Measurements from ENCODE around the gene IL25.
A peak's percentile ranks its signal among the peaks of the same experiment; 100 is the strongest.
"Not testable (repeated sequence)": the region's sequence is repeated elsewhere in the genome, so short reads cannot be mapped to it uniquely, and the experiment has no call there.

The IL25 gene

DNA sequence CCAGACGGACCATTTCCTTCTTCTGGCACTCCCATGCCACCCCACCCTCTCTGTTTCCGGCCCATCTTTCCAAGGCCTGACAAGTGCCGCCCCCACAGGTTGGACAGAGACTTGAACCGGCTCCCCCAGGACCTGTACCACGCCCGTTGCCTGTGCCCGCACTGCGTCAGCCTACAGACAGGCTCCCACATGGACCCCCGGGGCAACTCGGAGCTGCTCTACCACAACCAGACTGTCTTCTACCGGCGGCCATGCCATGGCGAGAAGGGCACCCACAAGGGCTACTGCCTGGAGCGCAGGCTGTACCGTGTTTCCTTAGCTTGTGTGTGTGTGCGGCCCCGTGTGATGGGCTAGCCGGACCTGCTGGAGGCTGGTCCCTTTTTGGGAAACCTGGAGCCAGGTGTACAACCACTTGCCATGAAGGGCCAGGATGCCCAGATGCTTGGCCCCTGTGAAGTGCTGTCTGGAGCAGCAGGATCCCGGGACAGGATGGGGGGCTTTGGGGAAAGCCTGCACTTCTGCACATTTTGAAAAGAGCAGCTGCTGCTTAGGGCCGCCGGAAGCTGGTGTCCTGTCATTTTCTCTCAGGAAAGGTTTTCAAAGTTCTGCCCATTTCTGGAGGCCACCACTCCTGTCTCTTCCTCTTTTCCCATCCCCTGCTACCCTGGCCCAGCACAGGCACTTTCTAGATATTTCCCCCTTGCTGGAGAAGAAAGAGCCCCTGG is 3.1 kb downstream of the IL25 start:
- no peak for DNase-seq (ENCODE audit: low spot score)

DNA sequence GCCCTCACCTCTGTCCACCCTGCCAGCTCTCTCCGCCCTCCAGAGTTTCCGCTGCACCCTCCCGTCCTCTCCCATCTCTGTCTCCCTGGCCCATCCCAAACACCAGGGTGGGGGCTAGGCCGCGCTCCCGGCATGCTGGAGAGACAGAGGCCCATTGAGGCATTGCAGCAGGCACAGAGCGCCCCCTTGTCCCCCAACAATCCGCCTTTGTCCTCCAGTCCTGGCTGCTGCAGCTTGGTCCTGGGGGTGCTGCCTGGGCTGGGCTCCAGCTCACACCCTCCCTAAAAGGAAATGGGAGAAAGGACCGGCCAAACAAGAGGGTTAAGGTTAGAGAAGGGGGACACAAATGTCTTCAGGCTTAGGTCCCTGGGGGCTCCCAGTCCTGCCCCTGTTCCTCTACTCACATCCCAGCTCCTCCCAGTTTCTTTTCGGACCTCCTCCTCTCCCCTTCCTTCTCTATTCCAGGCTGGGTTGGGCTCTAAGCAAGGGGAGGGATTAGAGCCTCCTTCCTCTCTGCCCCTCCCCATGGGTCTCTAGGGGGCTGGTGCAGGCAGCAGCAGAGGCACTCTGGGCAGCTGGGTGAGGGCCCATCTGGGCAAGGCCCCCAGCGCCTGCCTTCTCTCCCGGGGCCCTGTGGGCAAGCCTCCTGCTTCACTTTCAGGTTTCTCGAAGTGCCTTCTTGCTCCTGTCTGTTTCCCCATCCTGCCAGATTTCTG is 4.0 kb downstream of the IL25 start, which contains the start of gene CMTM5:
CMTM5 (plus strand) TSS at position 565 of the 716 bp plus-strand sequence. CDS start 206 bp downstream, outside the sequence.
- peak; percentile 70 for DNase-seq (ENCODE audit: low spot score)

DNA sequence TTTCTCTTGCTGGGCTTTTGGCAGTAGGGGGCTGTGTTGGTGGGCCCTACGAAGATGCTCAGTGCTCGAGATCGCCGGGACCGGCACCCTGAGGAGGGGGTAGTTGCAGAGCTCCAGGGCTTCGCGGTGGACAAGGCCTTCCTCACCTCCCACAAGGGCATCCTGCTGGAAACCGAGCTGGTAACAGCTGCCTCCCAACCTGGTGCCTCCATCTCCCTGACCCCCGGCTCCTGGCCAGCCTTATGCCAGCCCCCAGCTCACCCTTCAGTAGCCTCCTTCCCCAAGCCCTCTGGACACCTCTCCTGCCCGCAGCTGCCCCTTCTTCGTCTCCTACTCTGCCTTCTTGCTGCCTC is 4.6 kb downstream of the IL25 start:
- no peak for DNase-seq (ENCODE audit: low spot score)

- DNase-seq (ENCODE audit: low spot score), result no peak
Observed at GRCh38 chr14:23377573-23378563, 5.3 kb downstream of the IL25 start.

DNA sequence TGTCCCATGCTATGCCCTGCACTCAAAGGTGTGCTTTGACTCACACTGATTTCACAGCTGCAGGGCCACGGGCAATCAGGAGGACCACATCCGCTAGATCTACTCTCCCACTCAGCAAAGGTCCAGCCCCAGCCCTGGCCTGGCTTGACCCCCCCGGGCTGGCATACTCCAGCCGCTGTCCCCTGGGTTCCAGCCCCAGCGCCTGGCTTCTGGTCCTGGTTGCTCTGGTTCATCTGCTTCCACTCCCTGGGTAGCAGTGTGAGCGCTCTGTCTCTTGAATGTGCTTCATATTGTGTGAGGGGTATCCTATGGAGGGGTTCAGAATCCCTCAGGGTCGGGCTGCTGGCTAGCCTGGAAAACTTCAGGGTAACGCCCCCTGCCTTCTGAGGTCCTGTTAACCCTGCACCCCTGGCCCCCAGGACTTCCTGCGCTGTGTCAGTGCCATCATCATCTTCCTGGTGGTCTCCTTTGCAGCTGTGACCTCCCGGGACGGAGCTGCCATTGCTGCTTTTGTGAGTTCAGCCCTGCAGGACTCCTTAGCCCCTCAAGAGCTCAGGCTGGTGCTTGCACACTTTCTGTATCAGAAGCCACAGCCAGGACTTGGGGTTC is 6.1 kb downstream of the IL25 start:
- DNase-seq (ENCODE audit: low spot score), result no peak

GRCh38 chr14:23379366-23380196 is 7.0 kb downstream of the IL25 start:
- DNase-seq (ENCODE audit: low spot score), result peak; percentile 71

DNA sequence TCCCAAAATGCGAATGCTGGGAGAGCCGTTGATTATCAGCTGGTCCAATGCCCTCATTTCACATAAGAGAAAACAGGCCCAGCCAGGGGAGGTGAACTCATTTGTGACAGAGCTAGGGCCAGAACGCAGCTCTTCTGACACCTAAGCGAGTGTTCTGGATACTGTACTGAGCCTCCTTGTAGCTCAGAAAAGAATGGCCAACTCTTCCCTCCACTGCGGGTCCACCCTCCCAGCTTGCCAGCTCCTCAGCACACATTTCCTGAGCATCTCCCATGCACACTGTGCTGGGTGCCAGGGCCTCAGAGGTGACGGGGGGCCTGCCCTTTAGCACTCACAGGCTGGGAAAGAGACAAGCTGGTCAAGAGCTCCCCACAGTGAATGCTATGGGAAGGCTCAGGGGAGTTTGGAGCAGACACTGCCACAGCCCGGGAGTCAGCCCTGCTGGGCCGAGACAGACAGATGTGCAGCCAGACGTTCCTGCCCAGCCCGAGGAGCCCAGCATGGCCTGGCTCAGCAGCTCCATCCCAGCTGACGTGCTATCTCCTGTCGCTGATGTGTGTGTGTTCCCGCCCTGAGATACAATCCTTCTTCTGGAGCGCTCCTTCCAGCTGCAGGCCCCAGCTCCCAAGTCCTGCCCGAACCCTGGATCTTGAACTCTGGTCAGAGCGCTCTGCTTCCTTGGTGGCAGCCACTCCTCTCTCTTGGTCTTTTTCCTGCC is 7.7 kb downstream of the IL25 start:
- no peak for DNase-seq (ENCODE audit: low spot score)

DNA sequence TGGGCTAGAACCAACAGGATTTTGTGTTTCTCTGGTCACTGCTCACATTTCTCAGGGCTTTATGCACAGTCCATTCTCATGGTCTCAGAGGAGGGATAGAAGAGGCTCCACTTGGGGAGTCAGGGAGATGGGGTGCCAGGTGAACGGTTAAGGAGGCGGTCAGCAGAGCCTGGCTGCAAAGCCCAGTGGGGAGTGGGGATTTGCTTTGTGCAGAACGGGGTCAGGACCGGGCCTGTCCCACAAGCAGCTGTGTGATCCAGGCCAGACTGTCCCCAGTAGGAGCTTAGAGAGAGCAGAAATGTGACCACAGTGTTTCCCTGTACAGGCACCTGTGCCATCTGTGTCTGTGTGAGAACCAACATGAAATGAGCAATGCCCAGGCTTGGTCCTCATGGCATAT is 8.4 kb downstream of the IL25 start:
- no peak for DNase-seq (ENCODE audit: low spot score)

- DNase-seq (ENCODE audit: low spot score), result no peak
Observed at GRCh38 chr14:23381871-23382270, 9.3 kb downstream of the IL25 start.

- DNase-seq (ENCODE audit: low spot score), result no peak
Observed at GRCh38 chr14:23382276-23382675, 9.7 kb downstream of the IL25 start.

GRCh38 chr14:23382731-23383440 is 10.3 kb downstream of the IL25 start:
- DNase-seq (ENCODE audit: low spot score), result no peak

GRCh38 chr14:23384364-23385080 is 11.9 kb downstream of the IL25 start:
- DNase-seq (ENCODE audit: low spot score), result no peak

DNA sequence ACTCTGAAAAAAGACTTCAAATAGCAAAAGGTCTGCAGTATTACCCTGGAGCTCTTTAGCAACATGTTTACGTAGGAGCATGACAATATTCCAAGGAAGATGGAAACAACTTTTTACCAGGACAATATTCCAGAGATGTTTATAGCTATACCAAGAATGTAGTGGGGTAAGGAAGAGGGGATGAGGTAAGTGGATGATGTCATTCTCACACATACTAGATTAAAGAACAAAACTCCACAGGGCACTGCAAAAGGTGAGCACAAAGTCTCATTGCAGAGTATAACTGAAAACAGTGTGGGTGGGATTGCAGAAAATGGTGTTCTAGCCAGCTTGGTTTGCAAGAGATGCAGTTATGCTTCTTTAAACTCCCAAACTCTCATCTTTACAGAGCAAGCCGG is 12.6 kb downstream of the IL25 start:
- no peak for DNase-seq (ENCODE audit: low spot score)

- no peak for DNase-seq (ENCODE audit: low spot score)
Observed at GRCh38 chr14:23385642-23386265, 13.1 kb downstream of the IL25 start.

- DNase-seq (ENCODE audit: low spot score), result not testable (repeated sequence)
Observed at GRCh38 chr14:23386266-23386657, 13.7 kb downstream of the IL25 start.

DNA sequence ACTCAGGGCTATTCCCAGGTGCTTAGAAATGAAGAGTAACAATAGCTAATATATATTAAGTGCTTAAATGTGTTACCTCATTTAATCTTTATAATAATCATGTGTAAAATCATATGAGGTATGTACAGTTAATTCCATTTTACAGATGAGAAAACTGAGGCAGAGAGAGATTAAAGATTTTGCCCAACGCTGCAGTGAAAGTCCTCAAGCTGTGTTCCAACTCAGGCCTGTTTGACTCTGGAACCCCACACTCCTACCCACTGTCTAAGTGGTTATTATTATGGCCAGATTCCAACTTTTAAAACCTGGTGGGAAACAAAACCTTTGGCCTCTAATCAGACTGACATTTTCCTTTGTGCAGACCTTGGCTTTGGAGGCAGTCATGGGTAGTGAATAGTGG is 14.4 kb downstream of the IL25 start:
- DNase-seq (ENCODE audit: low spot score), result no peak

GRCh38 chr14:23387916-23388882 is 15.6 kb downstream of the IL25 start:
- DNase-seq (ENCODE audit: low spot score), result no peak

Data from ecto neural progenitor cell (in vitro differentiated cells).